ENCODE data around the gene PRKD2. TPM values are rescaled to one million over a fixed set of nuclear protein-coding genes. Genes with fewer than 3 reads are reported as not detected.

The PRKD2 gene
- total and polyA plus RNA-seq, 2 of the 8 experiments (the other 6 are each of a cell fraction or from before 2014, with no cell fraction given), result 24.4 to 63.8 TPM

GRCh38 chr19:46732172-46732938, 15.4 kb upstream of the PRKD2 start:
- no peak overlapping the region for H3K4me3 ChIP-seq (ENCODE audit: extremely low read depth in 1 of 4, insufficient read depth in 2 of 4, low read depth in 3 of 4, low read length in 4 of 4)
- no peak overlapping the region for H3K23ac ChIP-seq (ENCODE audit: insufficient read length)
- no peak overlapping the region for H2BK20ac ChIP-seq (ENCODE audit: low read length)
- H2AK5ac ChIP-seq (ENCODE audit: low read depth, low read length), result no peak overlapping the region
- H4K8ac ChIP-seq (ENCODE audit: extremely low read depth, insufficient read depth, low read length), result peak overlapping the region; percentile 71; the same call in 1 of the 2 replicates
- 90% methylated on average over 20 of the region's 28 CpGs; no CpG with 5 or more reads in 1 of the 2 experiments for WGBS, 2 experiments (ENCODE audit: extremely low coverage in 1 of 2, insufficient coverage in 1 of 2, insufficient read length in 1 of 2, insufficient replicate concordance in 2 of 2, low coverage in 1 of 2, low lambda C conversion rate in 2 of 2, missing lambda C conversion rate in 1 of 2)
- no peak overlapping the region for H2BK15ac ChIP-seq (ENCODE audit: low read length)
- H3K4ac ChIP-seq (replicated peaks; ENCODE audit: insufficient read length, low read depth, low read length), result no peak overlapping the region
- no peak overlapping the region for H2BK120ac ChIP-seq (replicated peaks; ENCODE audit: low read depth, low read length)
- no peak overlapping the region for H3K14ac ChIP-seq (ENCODE audit: insufficient read length)
- no peaks in the 10 kb centered on the region for H3K9me3 ChIP-seq (ENCODE audit: insufficient read depth in 2 of 2, low read depth in 1 of 2, low read length in 1 of 2)
- H3K23me2 ChIP-seq (ENCODE audit: low read depth, low read length), result no peaks in the 10 kb centered on the region
- no peak overlapping the region for H3K27ac ChIP-seq (ENCODE audit: low read depth, low read length)
- H3K18ac ChIP-seq (ENCODE audit: extremely low read depth, low read length), result no peak overlapping the region
- no peak overlapping the region for H2BK12ac ChIP-seq (ENCODE audit: low read depth, low read length)
- POLR2A ChIA-PET (ENCODE audit: partially characterized antibody), result interaction anchor here (1.0 to 4.2 kb wide), 3 partner anchors 8 to 22 kb away, joined by 3 to 26 read pairs (median 3); partner anchors contain the start of gene PRKD2
- peaks cover 28 to 46% of the 10 kb centered on the region in 2 experiments for H4K20me1 ChIP-seq (replicated peaks in 1 of 2; ENCODE audit: control insufficient read depth in 1 of 2, insufficient read depth in 2 of 2, low read length in 2 of 2)
- no peak overlapping the region for H2AFZ ChIP-seq (ENCODE audit: low read length)
- peaks cover 3% of the 10 kb centered on the region for H3K79me1 ChIP-seq (ENCODE audit: low read depth, low read length)
- H4K5ac ChIP-seq (ENCODE audit: insufficient read length, low read depth, low read length), result no peak overlapping the region
- peaks cover 0 to 33% of the 10 kb centered on the region in 2 experiments; a peak in 2 of 4 replicates for H3K79me2 ChIP-seq (ENCODE audit: control insufficient read depth in 1 of 2, insufficient read depth in 2 of 2, low read length in 2 of 2)
- no peak overlapping the region for H3K56ac ChIP-seq (replicated peaks; ENCODE audit: insufficient read length, low read depth, low read length)
- no peaks in the 10 kb centered on the region; a peak in 2 of 7 replicates for H3K4me1 ChIP-seq (replicated peaks in 1 of 4; ENCODE audit: control insufficient read depth in 3 of 4, insufficient read depth in 4 of 4, low read length in 3 of 4)
- no peak overlapping the region for H4K91ac ChIP-seq (replicated peaks; ENCODE audit: insufficient read length, low read length)
- peaks cover 30 to 63% (median 53%) of the 10 kb centered on the region in 4 experiments for H3K36me3 ChIP-seq (ENCODE audit: control insufficient read depth in 2 of 4, insufficient read depth in 4 of 4, low read length in 3 of 4)
- no peak overlapping the region; the same call in 1 of the 2 replicates for H2BK5ac ChIP-seq (ENCODE audit: low read depth, low read length)
- no peaks in the 10 kb centered on the region for H3K27me3 ChIP-seq (replicated peaks in 1 of 4; ENCODE audit: control insufficient read depth in 3 of 4, extremely low read depth in 1 of 4, insufficient read depth in 3 of 4, low read length in 3 of 4)
- CTCF ChIA-PET (ENCODE audit: partially characterized antibody), result interaction anchor here (0.6 to 15.8 kb wide), 9 partner anchors 10 to 35 kb away, joined by 3 to 188 read pairs (median 6); no protein-coding TSS in a partner anchor
- DNase-seq (ENCODE audit: low read depth in 1 of 2, low spot score in 2 of 2) (no peak), FAIRE-seq (no peak)
- no peak overlapping the region for H3K9ac ChIP-seq (replicated peaks in 1 of 4; ENCODE audit: extremely low read depth in 1 of 4, low read depth in 3 of 4, low read length in 3 of 4)
- no peak overlapping the region for H3K4me2 ChIP-seq (ENCODE audit: insufficient read depth in 1 of 2, low read depth in 2 of 2, low read length in 2 of 2)
- TF ChIP-seq GABPA (IDR thresholded peaks at IDR 0.05; ENCODE audit: borderline replicate concordance, insufficient read depth, low read length) (no peak), TEAD4 (IDR thresholded peaks at IDR 0.05; ENCODE audit: low read depth, low read length) (no peak), CHD2 (IDR thresholded peaks at IDR 0.05; ENCODE audit: low read length) (no peak), POU5F1 (IDR thresholded peaks at IDR 0.05; ENCODE audit: low read depth, low read length) (no peak), KDM1A (IDR thresholded peaks at IDR 0.05; ENCODE audit: borderline replicate concordance, low read length) (no peak), RBBP5 (IDR thresholded peaks at IDR 0.05; ENCODE audit: borderline replicate concordance, low read depth, low read length) (no peak), EZH2 (IDR thresholded peaks at IDR 0.05; ENCODE audit: low read depth, low read length, severe bottlenecking) (no peak), CTBP2 (IDR thresholded peaks at IDR 0.05; ENCODE audit: borderline replicate concordance, insufficient read depth, insufficient read length, low read length) (no peak), EGR1 (IDR thresholded peaks at IDR 0.05; ENCODE audit: borderline replicate concordance, low read depth, low read length) (no peak), SIN3A (conservative IDR thresholded peaks at IDR 0.05 in 1 of 2, IDR thresholded peaks at IDR 0.05 in 1 of 2; ENCODE audit: low read depth in 1 of 2, low read length in 2 of 2) (no peak), CHD1 (IDR thresholded peaks at IDR 0.05; ENCODE audit: low read depth, low read length) (no peak)

All from H1 (cell line).